Tibial nerve (tissue), 4 donors: Measurements from ENCODE around the gene GALNT14.
"Not testable (repeated sequence)": the region's sequence is repeated elsewhere in the genome, so short reads cannot be mapped to it uniquely, and the experiment has no call there.

Source experiments
- CTCF ChIP-seq, 5 experiments: fragments of 200-600 bp in 3 of 5; fragments of 450-650 bp in 2 of 5; sonication (generic) in 3 of 5; IDR thresholded peaks; one replicate each; pipeline ENCODE4 v1.5.1; 2016 to 2019; ENCODE audit warnings: antibody characterized with exemption in 5 of 5, mild to moderate bottlenecking in 3 of 5, moderate library complexity in 2 of 5
- EP300 ChIP-seq, 2 donors: sonication (generic); formaldehyde crosslinking; IDR thresholded peaks; one replicate each; pipeline ENCODE4 v1.6.1; 2017; ENCODE audit warnings: antibody characterized with exemption in 2 of 2, mild to moderate bottlenecking in 1 of 2

DNA sequence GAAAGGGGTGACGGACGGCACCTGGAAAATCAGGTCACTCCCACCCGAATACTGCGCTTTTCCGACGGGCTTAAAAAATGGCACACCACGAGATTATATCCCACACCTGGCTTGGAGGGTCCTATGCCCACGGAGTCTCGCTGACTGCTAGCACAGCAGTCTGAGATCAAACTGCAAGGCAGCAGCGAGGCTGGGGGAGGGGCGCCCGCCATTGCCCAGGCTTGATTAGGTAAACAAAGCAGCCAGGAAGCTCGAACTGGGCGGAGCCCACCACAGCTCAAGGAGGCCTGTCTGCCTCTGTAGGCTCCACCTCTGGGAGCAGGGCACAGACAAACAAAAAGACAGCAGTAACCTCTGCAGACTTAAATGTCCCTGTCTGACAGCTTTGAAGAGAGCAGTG, 233.8 kb downstream of the GALNT14 start:
- not testable (repeated sequence) for TF ChIP-seq CTCF, EP300 (IDR thresholded peaks at IDR 0.05)
